Nephron progenitor cell (in vitro differentiated cells): ENCODE data around the gene PDE2A.
A peak's percentile ranks its signal among the peaks of the same experiment; 100 is the strongest.

ENCODE experiments used
- DNase-seq: peaks from one replicate; pipeline ENCODE4 v3.0.0; 2021
- H3K27ac Mint-ChIP-seq: 2 replicates; pipeline ENCODE4 v1.8.0; 2021; ENCODE audit warnings: mild to moderate bottlenecking, moderate library complexity, mixed read lengths
- H3K27me3 Mint-ChIP-seq: 2 replicates; pipeline ENCODE4 v1.8.0; 2021; ENCODE audit warnings: mild to moderate bottlenecking, low read depth, mixed read lengths; ENCODE audit not compliant: poor library complexity
- H3K36me3 Mint-ChIP-seq: 2 replicates; pipeline ENCODE4 v1.8.0; 2021; ENCODE audit warnings: low read depth, mixed read lengths
- H3K4me1 Mint-ChIP-seq: 2 replicates; pipeline ENCODE4 v1.8.0; 2021; ENCODE audit warnings: mixed read lengths
- H3K4me3 Mint-ChIP-seq: 2 replicates; pipeline ENCODE4 v1.8.0; 2021; ENCODE audit warnings: mild to moderate bottlenecking, moderate library complexity, mixed read lengths
- H3K9me3 Mint-ChIP-seq: 2 replicates; pipeline ENCODE4 v1.8.0; 2021; ENCODE audit warnings: mild to moderate bottlenecking, moderate library complexity, mixed read lengths
- CTCF ChIP-seq: fragments of 200-600 bp; sonication (generic); IDR thresholded peaks from 2 replicates; pipeline ENCODE4 v1.5.0; 2021; ENCODE audit warnings: antibody characterized with exemption

Gene PDE2A

DNA sequence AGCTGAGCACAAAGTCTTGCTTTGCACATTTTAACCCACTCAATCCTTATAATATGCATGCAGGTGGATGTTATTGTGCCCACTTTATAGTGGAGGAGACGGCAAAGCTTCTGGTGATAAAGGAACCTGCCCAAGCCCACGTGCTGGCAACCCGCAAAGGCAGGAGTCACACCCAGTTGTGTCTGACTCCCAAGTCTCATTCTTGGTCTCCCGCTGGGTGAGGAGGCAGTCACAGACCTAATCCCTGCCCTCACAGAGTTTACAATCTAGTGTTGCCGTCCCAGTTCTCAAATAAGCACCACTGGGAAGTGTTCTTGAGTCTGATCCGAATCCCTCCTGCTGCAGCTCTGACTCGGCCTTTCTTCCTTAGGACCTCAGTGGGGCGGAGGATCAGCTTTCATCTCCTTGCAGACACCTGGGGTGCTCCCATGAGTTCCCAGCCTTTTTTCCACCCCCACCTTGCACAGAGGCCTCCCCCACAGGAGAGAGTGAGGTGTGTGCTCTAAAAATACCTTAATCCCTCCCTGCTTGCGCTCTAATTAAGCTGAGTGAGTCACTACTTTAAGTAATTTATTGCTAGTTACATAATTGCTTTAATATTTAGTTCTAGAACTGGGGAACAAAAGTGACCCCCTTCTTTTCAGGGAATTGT is 15.1 kb downstream of the PDE2A start:
- Mint-ChIP-seq H3K9me3 (no peaks in the 10 kb centered on the region), H3K4me3 (no peak overlapping the region), H3K27ac (no peak overlapping the region), H3K27me3 (peaks cover 11% of the 10 kb centered on the region), H3K36me3 (no peaks in the 10 kb centered on the region), H3K4me1 (peaks cover 30% of the 10 kb centered on the region)
- no peak for DNase-seq
- no peak for TF ChIP-seq CTCF

DNA sequence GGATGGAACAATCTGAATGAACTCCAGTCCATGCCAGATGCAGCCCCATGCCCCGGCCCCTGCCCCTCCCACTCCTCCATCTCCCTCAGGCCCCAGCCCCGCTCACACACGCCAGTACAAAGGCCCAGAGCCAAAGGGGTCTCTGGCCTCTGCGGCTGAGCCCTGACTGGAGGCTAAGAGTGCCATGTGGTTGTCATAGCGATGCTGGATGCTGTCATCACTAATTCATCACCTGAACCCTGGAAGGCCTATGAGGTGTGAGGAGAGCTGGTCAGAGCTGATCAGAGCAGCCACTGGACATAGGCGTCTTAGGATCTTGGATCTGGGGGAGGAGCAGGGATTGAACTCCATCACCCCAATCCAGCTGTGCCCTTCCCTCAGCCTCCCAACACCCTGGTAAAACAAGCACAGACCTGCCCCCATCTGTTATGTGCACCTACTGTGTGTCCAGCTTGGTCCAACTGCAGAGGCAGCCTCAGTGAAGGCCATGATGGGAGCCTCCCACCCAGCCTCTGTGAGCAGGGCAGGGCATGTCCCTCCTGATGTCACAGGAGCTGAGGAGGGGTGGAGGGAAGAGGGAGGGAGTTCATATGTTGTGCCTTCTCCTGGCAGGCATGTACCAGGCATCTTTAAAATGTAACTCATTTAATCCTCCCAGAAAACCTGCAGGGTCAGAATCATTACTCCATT is 16.7 kb downstream of the PDE2A start:
- Mint-ChIP-seq H3K36me3 (no peaks in the 10 kb centered on the region), H3K4me3 (no peak overlapping the region), H3K27me3 (peaks cover 4% of the 10 kb centered on the region), H3K9me3 (no peaks in the 10 kb centered on the region), H3K4me1 (peaks cover 37% of the 10 kb centered on the region), H3K27ac (no peak overlapping the region)
- no peak for TF ChIP-seq CTCF
- peak; percentile 28 for DNase-seq

GRCh38 chr11:72655896-72656464 is 18.2 kb downstream of the PDE2A start:
- no peak for TF ChIP-seq CTCF
- Mint-ChIP-seq H3K9me3 (no peaks in the 10 kb centered on the region), H3K27ac (no peak overlapping the region), H3K36me3 (no peaks in the 10 kb centered on the region), H3K4me3 (no peak overlapping the region), H3K4me1 (peaks cover 28% of the 10 kb centered on the region), H3K27me3 (peaks cover 7% of the 10 kb centered on the region)
- DNase-seq = no peak

DNA sequence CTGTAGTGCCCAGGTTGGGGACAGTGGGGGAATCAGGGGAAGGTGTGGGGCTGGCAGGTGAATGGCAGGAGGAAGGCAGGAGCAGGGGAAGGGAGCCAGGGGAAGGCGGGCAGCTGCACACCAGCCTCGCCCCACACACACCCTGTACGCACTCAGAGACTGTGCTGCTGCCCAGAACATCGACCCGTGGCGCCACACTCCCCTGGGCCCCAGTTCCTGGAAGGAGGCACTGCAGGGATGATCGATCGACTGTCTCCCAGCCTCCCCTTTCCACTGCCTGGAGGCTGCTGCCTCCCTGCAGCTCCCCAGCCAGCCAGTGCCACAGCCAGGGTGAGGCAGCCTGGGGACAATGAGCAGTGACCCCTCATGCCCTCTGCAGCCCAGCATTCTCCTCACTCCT is 19.2 kb downstream of the PDE2A start:
- TF ChIP-seq CTCF = no peak
- H3K36me3 Mint-ChIP-seq = no peaks in the 10 kb centered on the region
- no peak overlapping the region for H3K4me3 Mint-ChIP-seq
- H3K9me3 Mint-ChIP-seq = no peaks in the 10 kb centered on the region
- DNase-seq = no peak
- peaks cover 7% of the 10 kb centered on the region for H3K27me3 Mint-ChIP-seq
- H3K4me1 Mint-ChIP-seq = peaks cover 28% of the 10 kb centered on the region
- H3K27ac Mint-ChIP-seq = no peak overlapping the region

DNA sequence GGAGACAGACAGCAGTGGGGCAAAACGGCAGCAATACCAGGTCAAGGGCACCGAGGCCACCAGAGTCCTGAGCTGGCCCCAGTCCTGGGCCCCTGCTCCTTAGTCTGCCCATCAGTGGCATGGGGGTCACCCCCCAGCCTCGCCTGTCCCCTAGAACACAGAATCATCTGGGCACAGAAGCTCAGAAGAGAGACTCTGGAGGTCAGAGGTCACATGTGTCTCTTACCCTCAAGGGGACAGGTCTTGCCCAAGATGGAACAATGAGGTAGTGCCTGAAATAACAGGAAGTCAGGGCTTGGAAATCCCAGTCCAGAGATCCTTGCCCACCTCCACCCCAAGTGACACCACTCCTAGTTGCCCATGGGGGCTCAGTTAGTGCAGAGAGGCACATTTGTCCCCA is 20.6 kb downstream of the PDE2A start:
- no peaks in the 10 kb centered on the region for H3K9me3 Mint-ChIP-seq
- no peak overlapping the region for H3K27ac Mint-ChIP-seq
- no peaks in the 10 kb centered on the region for H3K36me3 Mint-ChIP-seq
- H3K27me3 Mint-ChIP-seq = peaks cover 11% of the 10 kb centered on the region
- no peak for DNase-seq
- no peak overlapping the region for H3K4me3 Mint-ChIP-seq
- peaks cover 28% of the 10 kb centered on the region for H3K4me1 Mint-ChIP-seq
- TF ChIP-seq CTCF = no peak
